HepG2 (cell line): Measurements from ENCODE around the gene NFATC2. TPM values are rescaled to one million over a fixed set of nuclear protein-coding genes. Genes with fewer than 3 reads are reported as not detected.

Experiments
- ATAC-seq: fragments of 200-7000 bp; cut with Tn5 transposase; 3 replicates; pipeline ENCODE4 v1.9.1; 2020; ENCODE audit warnings: mild to moderate bottlenecking, moderate library complexity
- BruUV-seq: library from RNA; stranded (reverse); fragments of 400-500 nt; replicated peaks from 2 replicates; lab custom pipeline; 2021; lab: Mats Ljungman, UMichigan
- CTCF ChIA-PET: fragments of 300-600 bp; formaldehyde crosslinking; extraction: SDS; loops from one replicate; lab custom pipeline; 2021; ENCODE audit warnings: low total read pairs, inconsistent platforms, low intra/inter-chr PET ratio; lab: Yijun Ruan, JAX
- POLR2A ChIA-PET: fragments of 350-600 bp; sonication (Branson Sonifier 250); formaldehyde crosslinking; loops from one replicate; lab custom pipeline; 2020; ENCODE audit warnings: antibody characterized with exemption, inconsistent platforms; lab: Yijun Ruan, JAX
- DNase-seq: peaks from one replicate; pipeline ENCODE4 v3.0.0-alpha.2; 2015; ENCODE audit warnings: low spot score
- FAIRE-seq: peaks from 3 replicates; lab custom pipeline; 2011; peaks lifted over from hg19 to GRCh38; lab: Jason Lieb, UNC
- H2AFZ ChIP-seq: one replicate; pipeline ENCODE4 v1.6.1; 2011; ENCODE audit warnings: low read length, inconsistent platforms
- H3K27ac ChIP-seq: fragments of 300-600 bp; 3 replicates; pipeline ENCODE4 v1.8.0; 2011; ENCODE audit warnings: mixed run types, mild to moderate bottlenecking, mixed read lengths, low read length, inconsistent platforms; ENCODE audit not compliant: insufficient read depth; ENCODE audit errors: extremely low read length
- H3K27me3 ChIP-seq, 2 experiments: fragments of 200-600 bp in 1 of 2; 2 replicates in 1 of 2; 3 replicates in 1 of 2; pipeline versions ENCODE4 v1.6.0 to v1.8.0; 2011; ENCODE audit warnings: low read length in 2 of 2, mild to moderate bottlenecking in 2 of 2, moderate library complexity in 2 of 2, inconsistent platforms in 1 of 2; ENCODE audit not compliant: insufficient read depth in 2 of 2, control insufficient read depth in 1 of 2
- H3K36me3 ChIP-seq, 2 experiments: fragments of 200-600 bp in 1 of 2; replicated peaks in 1 of 2; 2 replicates in 1 of 2; 3 replicates in 1 of 2; pipeline versions ENCODE4 v1.5.1 to v1.8.0; 2011; ENCODE audit warnings: low read length in 2 of 2, inconsistent platforms in 1 of 2; ENCODE audit not compliant: insufficient read depth in 2 of 2, control insufficient read depth in 1 of 2
- H3K4me1 ChIP-seq: 2 replicates; pipeline ENCODE4 v1.5.1; 2012; ENCODE audit warnings: low read length, inconsistent platforms; ENCODE audit not compliant: insufficient read depth
- H3K4me2 ChIP-seq: 2 replicates; pipeline ENCODE4 v1.6.0; 2011; ENCODE audit warnings: low read depth, low read length, inconsistent platforms
- H3K4me3 ChIP-seq, 3 experiments: fragments of 200-600 bp in 1 of 3; sonication (generic), shearing (Covaris generic) in 1 of 3; replicated peaks in 1 of 3; 2 replicates each; pipeline ENCODE4 v1.5.1; 2011 to 2016; ENCODE audit warnings: low read length in 3 of 3, inconsistent platforms in 2 of 3, low read depth in 2 of 3, mild to moderate bottlenecking in 2 of 3, control low read depth in 1 of 3, mixed read lengths in 1 of 3; ENCODE audit not compliant: insufficient read depth in 1 of 3
- H3K79me2 ChIP-seq: one replicate; pipeline ENCODE4 v1.6.1; 2011; ENCODE audit warnings: low read length, inconsistent platforms; ENCODE audit not compliant: insufficient read depth
- H3K9ac ChIP-seq: 2 replicates; pipeline ENCODE4 v1.6.0; 2011; ENCODE audit warnings: mild to moderate bottlenecking, low read depth, low read length, inconsistent platforms; ENCODE audit not compliant: insufficient read depth
- H3K9me3 ChIP-seq: 2 replicates; pipeline ENCODE4 v1.5.1; 2012; ENCODE audit warnings: mild to moderate bottlenecking, low read length
- H4K20me1 ChIP-seq: 2 replicates; pipeline ENCODE4 v1.6.0; 2011; ENCODE audit warnings: inconsistent platforms, mild to moderate bottlenecking, low read length, moderate library complexity; ENCODE audit not compliant: insufficient read depth
- ESRRA ChIP-seq: sonication (generic); formaldehyde crosslinking; IDR thresholded peaks from 2 replicates; pipeline ENCODE4 v1.5.1; 2020; ENCODE audit warnings: mild to moderate bottlenecking, low read depth, missing genetic modification reagents
- HMG20B ChIP-seq: conservative IDR thresholded peaks from 2 replicates; pipeline ENCODE4 v1.6.1; 2016; ENCODE audit warnings: missing genetic modification reagents, missing compliant biosample characterization
- MXD1 ChIP-seq: sonication (generic); formaldehyde crosslinking; IDR thresholded peaks from 2 replicates; pipeline ENCODE4 v1.4.0; 2020; ENCODE audit warnings: mild to moderate bottlenecking, missing genetic modification reagents
- NBN ChIP-seq: fragments of 450-650 bp; conservative IDR thresholded peaks from 2 replicates; pipeline ENCODE4 v1.6.1; 2017
- NFKBIZ ChIP-seq: IDR thresholded peaks from 2 replicates; pipeline ENCODE4 v1.6.1; 2018; ENCODE audit warnings: missing genetic modification reagents, missing compliant biosample characterization
- PLRG1 ChIP-seq: fragments of 450-650 bp; conservative IDR thresholded peaks from 2 replicates; pipeline ENCODE4 v1.6.1; 2016
- SRY ChIP-seq: sonication (generic); formaldehyde crosslinking; IDR thresholded peaks from 2 replicates; pipeline ENCODE4 v1.8.0; 2022; ENCODE audit warnings: mild to moderate bottlenecking, missing genetic modification reagents
- ZHX2 ChIP-seq, 2 experiments: sonication (generic) in 1 of 2; formaldehyde crosslinking in 1 of 2; IDR thresholded peaks; 2 replicates each; pipeline versions ENCODE4 v1.6.1 to v1.9.0; 2014 to 2022; ENCODE audit warnings: antibody characterized with exemption in 1 of 2, borderline replicate concordance in 1 of 2, inconsistent platforms in 1 of 2, low read depth in 1 of 2, missing genetic modification reagents in 1 of 2
- ZNF18 ChIP-seq: sonication (generic); formaldehyde crosslinking; IDR thresholded peaks from 2 replicates; pipeline ENCODE4 v1.8.0; 2022; ENCODE audit warnings: mild to moderate bottlenecking, missing genetic modification reagents; ENCODE audit not compliant: insufficient replicate concordance
- ZXDC ChIP-seq: sonication (generic); formaldehyde crosslinking; IDR thresholded peaks from 2 replicates; pipeline ENCODE4 v1.5.0; 2020; ENCODE audit warnings: mild to moderate bottlenecking, missing genetic modification reagents
- WGBS: methylation state at CpG from one replicate; pipeline ENCODE4 v1.1.6; 2017; ENCODE audit warnings: low lambda C conversion rate; 5-methylcytosine and 5-hydroxymethylcytosine counted together
- in situ Hi-C: cut with HindIII; loops from 2 replicates; pipeline ENCODE4 v1.10.0; 2017; ENCODE audit warnings: low pct_unique_long_range_greater_than_20kb; ENCODE audit not compliant: extremely low pct_ligation_motif_present
- intact Hi-C: fragments of 100-400 bp; cut with micrococcal nuclease; formaldehyde crosslinking; loops from one replicate; pipeline ENCODE4 v1.10.0; 2022; ENCODE audit not compliant: unreplicated experiment
- polyA plus RNA-seq, 8 experiments: library from polyadenylated mRNA; depleted of rRNA in 3 of 8; stranded (reverse) in 7 of 8; unstranded in 1 of 8; fragments of >200 nt; fragmentation: Illumina TruSeq in 4 of 8; extraction: Trizol in 4 of 8; gene quantifications; 2 replicates each; pipeline versions ENCODE4 v1.2.1 to v1.2.3, GENCODE V29; 2011 to 2016; ENCODE audit warnings: low read depth in 4 of 8, missing spikeins in 1 of 8, mixed read lengths in 1 of 8; ENCODE audit not compliant: insufficient read depth in 1 of 8
- total RNA-seq, 5 experiments: library from RNA; depleted of rRNA; stranded (reverse); fragments of >200 nt; fragmentation: Illumina TruSeq; extraction: Trizol; gene quantifications; 2 replicates each; pipeline ENCODE4 v1.2.3, GENCODE V29; 2016; ENCODE audit warnings: low read depth in 1 of 5

Gene NFATC2
- total and polyA plus RNA-seq, 2 of the 13 experiments (the other 11 are each of a cell fraction or from before 2014, with no cell fraction given), result 1.9 to 3.3 TPM

- no peak for TF ChIP-seq ZXDC (CRISPR knock-in tag)
These were observed 99.9 kb downstream of the NFATC2 start (continued) for GRCh38 chr20:51442602-51443001.

- H3K4me3 ChIP-seq, result no peak overlapping the region
- H3K27ac ChIP-seq, result no peak overlapping the region
- H3K27me3 ChIP-seq, result no peaks in the 10 kb centered on the region
- 93% methylated on average over 7 of the region's 7 CpGs for WGBS
- intact Hi-C loops (no loop called here), in situ Hi-C loops (no loop called here)
- no peak overlapping the region for H3K9ac ChIP-seq
- FAIRE-seq, result no peak
- no peak overlapping the region for H3K4me2 ChIP-seq
- no peaks in the 10 kb centered on the region for H3K79me2 ChIP-seq
- no peaks in the 10 kb centered on the region for H4K20me1 ChIP-seq
- BruUV-seq, result no TSS peak
- H2AFZ ChIP-seq, result no peak overlapping the region
- ATAC-seq, result no peak
- ChIA-PET CTCF (no interaction called here), POLR2A (no interaction called here)
- H3K9me3 ChIP-seq, result no peaks in the 10 kb centered on the region
- DNase-seq, result no peak
- H3K36me3 ChIP-seq, result peaks cover 1 to 16% of the 10 kb centered on the region in 2 experiments; a peak in 2 of 5 replicates
- peaks cover 6% of the 10 kb centered on the region; the same call in 1 of the 2 replicates for H3K4me1 ChIP-seq
- no peak for TF ChIP-seq ZNF18 (CRISPR knock-in tag)
- TF ChIP-seq ZHX2 (IDR thresholded peaks at IDR 0.05; ENCODE audit: low read depth), result no peak
- TF ChIP-seq ZHX2 (CRISPR knock-in tag; IDR thresholded peaks at IDR 0.05; ENCODE audit: borderline replicate concordance), result no peak
- TF ChIP-seq MXD1 (CRISPR knock-in tag), result no peak
- no peak for TF ChIP-seq SRY (CRISPR knock-in tag)
- TF ChIP-seq ESRRA (CRISPR knock-in tag), result no peak
- no peak for TF ChIP-seq NBN
- TF ChIP-seq NFKBIZ (CRISPR knock-in tag), result no peak
- no peak for TF ChIP-seq HMG20B (CRISPR knock-in tag)
- TF ChIP-seq PLRG1, result no peak
These were observed 101.9 kb downstream of the NFATC2 start for GRCh38 chr20:51440589-51440988.
